HUES64 (cell line): ENCODE data around the gene SLC11A1.

Source experiments
- H3K27ac ChIP-seq: 2 replicates; pipeline ENCODE4 v1.7.0; 2013; ENCODE audit warnings: low read depth, low read length, inconsistent platforms
- H3K27me3 ChIP-seq: 2 replicates; pipeline ENCODE4 v1.6.1; 2013; ENCODE audit warnings: mild to moderate bottlenecking, low read length; ENCODE audit not compliant: insufficient read depth
- H3K36me3 ChIP-seq: 2 replicates; pipeline ENCODE4 v1.6.1; 2013; ENCODE audit warnings: mild to moderate bottlenecking, low read length; ENCODE audit not compliant: insufficient read depth
- H3K4me1 ChIP-seq: 2 replicates; pipeline ENCODE4 v1.6.1; 2013; ENCODE audit warnings: mild to moderate bottlenecking, low read length, moderate library complexity; ENCODE audit not compliant: insufficient read depth
- H3K4me3 ChIP-seq: 2 replicates; pipeline ENCODE4 v1.5.1; 2013; ENCODE audit warnings: mild to moderate bottlenecking, low read length, moderate library complexity
- H3K9ac ChIP-seq: 2 replicates; pipeline ENCODE4 v1.6.1; 2013; ENCODE audit warnings: mild to moderate bottlenecking, low read depth, low read length
- H3K9me3 ChIP-seq: 2 replicates; pipeline ENCODE4 v1.6.1; 2013; ENCODE audit warnings: low read depth, low read length; ENCODE audit not compliant: insufficient read depth
- WGBS: fragments of 150-250, 120-280 bp; methylation state at CpG from one replicate; pipeline ENCODE4 v1.1.7; 2013; ENCODE audit warnings: missing lambda C conversion rate; 5-methylcytosine and 5-hydroxymethylcytosine counted together

SLC11A1 gene

GRCh38 chr2:218444692-218445357, 62.8 kb downstream of the SLC11A1 start:
- Histone ChIP-seq H3K4me1 (no peaks in the 10 kb centered on the region), H3K9ac (no peak overlapping the region), H3K4me3 (no peak overlapping the region), H3K9me3 (no peaks in the 10 kb centered on the region), H3K36me3 (peaks cover 32% of the 10 kb centered on the region), H3K27ac (no peak overlapping the region), H3K27me3 (no peaks in the 10 kb centered on the region)
- WGBS, result 96% methylated on average over 7 of the region's 7 CpGs

- Histone ChIP-seq H3K36me3 (peaks cover 39% of the 10 kb centered on the region), H3K9me3 (no peaks in the 10 kb centered on the region)
These were observed 63.5 kb downstream of the SLC11A1 start for GRCh38 chr2:218445602-218446001.

More at GRCh38 chr2:218445602-218446001, 63.5 kb downstream of the SLC11A1 start:
- Histone ChIP-seq H3K4me3 (no peak overlapping the region), H3K4me1 (no peaks in the 10 kb centered on the region), H3K27me3 (no peaks in the 10 kb centered on the region), H3K27ac (no peak overlapping the region), H3K9ac (no peak overlapping the region)
